ENCODE data around the gene GOLGA1. TPM values are rescaled to one million over a fixed set of nuclear protein-coding genes. Genes with fewer than 3 reads are reported as not detected.

GOLGA1 gene
- total and polyA plus RNA-seq, 9 of the 15 experiments (the other 6 are each of a cell fraction or from before 2014, with no cell fraction given): 2.9 to 15.9 (median 8.5) TPM

DNA sequence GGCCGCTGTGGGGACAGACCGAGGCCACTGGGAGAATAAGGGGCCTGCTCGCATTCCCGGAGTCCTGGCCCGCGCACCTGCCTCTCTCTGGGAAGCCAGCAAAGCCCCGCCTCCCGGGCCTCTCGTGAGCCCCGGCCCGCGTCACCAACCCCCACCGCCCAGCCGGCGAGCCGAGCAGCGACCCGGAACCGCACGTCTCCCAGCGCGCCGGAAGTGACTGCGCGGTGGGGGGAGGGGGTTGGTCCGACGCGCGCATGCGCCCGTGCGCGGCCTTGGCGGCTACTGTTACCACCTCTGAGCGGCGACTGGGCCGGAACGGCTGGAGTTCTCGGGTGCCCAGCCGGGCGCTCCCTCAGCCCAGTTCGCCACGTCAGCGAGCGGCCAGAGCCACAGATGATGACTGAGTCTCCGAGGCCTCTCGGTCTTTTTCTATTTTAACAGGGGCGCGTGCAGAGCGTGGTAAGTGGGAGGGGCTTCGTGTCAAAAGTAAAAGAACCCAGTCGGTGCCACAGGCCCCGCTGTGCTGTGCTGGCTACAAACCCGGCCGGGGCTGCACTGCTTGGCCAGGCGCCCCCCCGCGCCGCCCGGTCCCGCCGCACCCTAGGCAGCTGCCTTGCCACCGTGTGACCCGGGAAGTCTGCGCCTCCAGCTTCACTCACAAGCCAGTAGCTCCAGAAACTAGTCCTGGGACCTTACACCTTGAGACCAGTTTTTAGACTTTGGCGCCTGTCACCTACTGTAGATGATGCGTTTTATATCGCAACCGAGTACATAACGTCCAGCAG lies at the start of gene GOLGA1 (continued):
- TF ChIP-seq ZBTB49 (CRISPR knock-in tag; IDR thresholded peaks at IDR 0.05; ENCODE audit: borderline replicate concordance) (no peak), MBD2 (IDR thresholded peaks at IDR 0.05; ENCODE audit: borderline replicate concordance, low read depth) (peak; percentile 71), NFE2 (IDR thresholded peaks at IDR 0.05; ENCODE audit: low read depth) (no peak; the same call in 1 of the 2 replicates), ELK3 (CRISPR knock-in tag; IDR thresholded peaks at IDR 0.05) (no peak), HDAC1 (IDR thresholded peaks at IDR 0.05) (peak in 1 of 2 experiments; percentile 5; a peak in 1 of 4 replicates), RUNX1 (IDR thresholded peaks at IDR 0.05; ENCODE audit: low read depth) (no peak), ARNT (IDR thresholded peaks at IDR 0.05) (no peak), FOXA3 (CRISPR knock-in tag; conservative IDR thresholded peaks at IDR 0.05 in 1 of 2, IDR thresholded peaks at IDR 0.05 in 1 of 2) (peak in 1 of 2 experiments; percentile 36; a peak in 1 of 4 replicates), SREBF2 (CRISPR knock-in tag; IDR thresholded peaks at IDR 0.05) (no peak), AFF1 (IDR thresholded peaks at IDR 0.05; ENCODE audit: low read depth in 1 of 2, partially characterized antibody in 2 of 2) (peak in 1 of 2 experiments; percentile 34), KAT2B (IDR thresholded peaks at IDR 0.05; ENCODE audit: low read depth, low read length) (no peak), ILF3 (IDR thresholded peaks at IDR 0.05; ENCODE audit: borderline replicate concordance) (no peak), RBM14 (IDR thresholded peaks at IDR 0.05; ENCODE audit: borderline replicate concordance, insufficient read depth, low read depth, low read length) (no peak), SUPT5H (IDR thresholded peaks at IDR 0.05) (peak; percentile 91), RBM17 (IDR thresholded peaks at IDR 0.05; ENCODE audit: borderline replicate concordance, low read depth, low read length) (no peak), COPS2 (conservative IDR thresholded peaks at IDR 0.05) (no peak), SRSF1 (IDR thresholded peaks at IDR 0.05; ENCODE audit: low read depth, low read length) (no peak)
- TF ChIP-seq, protein P1, sequence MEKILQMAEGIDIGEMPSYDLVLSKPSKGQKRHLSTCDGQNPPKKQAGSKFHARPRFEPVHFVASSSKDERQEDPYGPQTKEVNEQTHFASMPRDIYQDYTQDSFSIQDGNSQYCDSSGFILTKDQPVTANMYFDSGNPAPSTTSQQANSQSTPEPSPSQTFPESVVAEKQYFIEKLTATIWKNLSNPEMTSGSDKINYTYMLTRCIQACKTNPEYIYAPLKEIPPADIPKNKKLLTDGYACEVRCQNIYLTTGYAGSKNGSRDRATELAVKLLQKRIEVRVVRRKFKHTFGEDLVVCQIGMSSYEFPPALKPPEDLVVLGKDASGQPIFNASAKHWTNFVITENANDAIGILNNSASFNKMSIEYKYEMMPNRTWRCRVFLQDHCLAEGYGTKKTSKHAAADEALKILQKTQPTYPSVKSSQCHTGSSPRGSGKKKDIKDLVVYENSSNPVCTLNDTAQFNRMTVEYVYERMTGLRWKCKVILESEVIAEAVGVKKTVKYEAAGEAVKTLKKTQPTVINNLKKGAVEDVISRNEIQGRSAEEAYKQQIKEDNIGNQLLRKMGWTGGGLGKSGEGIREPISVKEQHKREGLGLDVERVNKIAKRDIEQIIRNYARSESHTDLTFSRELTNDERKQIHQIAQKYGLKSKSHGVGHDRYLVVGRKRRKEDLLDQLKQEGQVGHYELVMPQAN (IDR thresholded peaks at IDR 0.05; ENCODE audit: borderline replicate concordance): no peak
